NB4 (cell line): Measurements from ENCODE around the gene CNKSR3.

Experiments
- CTCF ChIP-seq: IDR thresholded peaks from one replicate; pipeline ENCODE4 v1.5.1; 2012; ENCODE audit warnings: low read depth, low read length
- MYC ChIP-seq: IDR thresholded peaks from 2 replicates; pipeline ENCODE4 v1.6.1; 2011; ENCODE audit warnings: low read depth, low read length
- POLR2A ChIP-seq: IDR thresholded peaks from 2 replicates; pipeline ENCODE4 v1.6.1; 2011; ENCODE audit warnings: mild to moderate bottlenecking; ENCODE audit not compliant: insufficient read length; ENCODE audit errors: extremely low read depth
- TF ChIP-seq, protein P1 (sequence below): IDR thresholded peaks from 2 replicates; pipeline ENCODE4 v1.6.1; 2011; ENCODE audit warnings: low read depth, low read length

DNA sequence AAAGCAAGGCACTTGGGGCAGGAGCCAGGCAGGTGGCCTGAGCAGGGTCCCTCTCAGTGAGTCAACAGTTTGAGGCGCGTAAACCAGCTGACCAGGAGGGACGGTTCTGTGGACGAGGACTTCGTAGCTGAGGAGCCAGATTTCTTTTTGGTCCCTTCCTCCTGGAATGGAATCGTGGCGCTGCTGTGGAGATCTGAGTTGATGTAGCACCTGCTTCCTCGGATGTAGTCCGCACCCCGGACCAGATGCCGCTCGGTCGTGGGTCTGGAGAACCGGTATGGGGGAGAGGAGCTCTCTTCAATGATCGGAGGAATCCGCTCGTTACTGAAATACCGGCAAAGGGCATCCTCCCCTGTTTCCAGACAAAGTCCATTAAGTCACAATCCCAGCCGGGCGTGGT lies 104.2 kb downstream of the CNKSR3 start:
- no peak for TF ChIP-seq CTCF
- no peak for TF ChIP-seq POLR2A
- no peak for TF ChIP-seq MYC
- TF ChIP-seq, protein P1, sequence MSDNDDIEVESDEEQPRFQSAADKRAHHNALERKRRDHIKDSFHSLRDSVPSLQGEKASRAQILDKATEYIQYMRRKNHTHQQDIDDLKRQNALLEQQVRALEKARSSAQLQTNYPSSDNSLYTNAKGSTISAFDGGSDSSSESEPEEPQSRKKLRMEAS: no peak
